H54 (cell line): ENCODE measurements around the gene TMEM131L.
"Not testable (repeated sequence)": the region's sequence is repeated elsewhere in the genome, so short reads cannot be mapped to it uniquely, and the experiment has no call there.

Experiments used
- DNase-seq: peaks from one replicate; pipeline ENCODE4 v3.0.0; 2011; ENCODE audit warnings: low spot score, mixed read lengths; ENCODE audit not compliant: insufficient read length
- FAIRE-seq: peaks from 3 replicates; lab custom pipeline; 2011; peaks lifted over from hg19 to GRCh38; lab: Jason Lieb, UNC
- POLR2A ChIP-seq: IDR thresholded peaks from 2 replicates; pipeline ENCODE4 v1.6.1; 2011; ENCODE audit warnings: low read depth, mild to moderate bottlenecking, low read length

TMEM131L gene

DNA sequence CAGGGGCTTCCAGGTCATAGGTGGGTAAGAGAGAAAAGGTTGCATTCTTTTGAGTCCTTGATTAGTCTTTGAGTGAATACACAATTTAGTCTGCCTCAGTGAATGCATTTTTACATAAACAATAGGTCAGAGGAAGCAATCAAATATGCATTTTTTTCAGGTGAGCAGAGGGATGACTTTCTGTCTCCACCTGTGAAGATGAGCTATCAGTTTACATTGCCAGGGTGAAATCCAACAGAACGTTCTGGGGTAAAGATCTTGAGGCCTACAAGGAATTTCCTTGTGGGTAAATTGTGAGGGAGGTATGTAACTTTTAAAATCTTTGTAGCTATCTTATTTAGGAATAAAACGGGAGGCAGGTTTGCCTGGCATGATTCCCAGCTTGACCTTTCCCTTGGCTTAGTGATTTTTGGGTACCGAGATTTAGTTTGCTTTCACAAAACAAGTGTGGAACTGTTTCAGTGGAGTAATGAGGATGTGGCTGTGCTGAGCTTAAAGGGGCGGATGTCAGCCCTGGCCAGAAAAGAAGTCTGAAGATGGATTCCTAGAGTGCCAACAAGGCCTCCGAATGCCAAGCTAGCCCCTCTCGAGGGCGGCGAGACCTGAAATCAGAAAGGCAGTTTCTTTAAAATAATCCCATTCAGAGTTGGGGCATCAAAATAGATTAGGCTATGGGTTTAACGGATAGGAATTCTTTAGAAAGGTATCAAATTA, 29.5 kb downstream of the TMEM131L start:
- DNase-seq (no peak), FAIRE-seq (no peak)
- no peak for TF ChIP-seq POLR2A

DNA sequence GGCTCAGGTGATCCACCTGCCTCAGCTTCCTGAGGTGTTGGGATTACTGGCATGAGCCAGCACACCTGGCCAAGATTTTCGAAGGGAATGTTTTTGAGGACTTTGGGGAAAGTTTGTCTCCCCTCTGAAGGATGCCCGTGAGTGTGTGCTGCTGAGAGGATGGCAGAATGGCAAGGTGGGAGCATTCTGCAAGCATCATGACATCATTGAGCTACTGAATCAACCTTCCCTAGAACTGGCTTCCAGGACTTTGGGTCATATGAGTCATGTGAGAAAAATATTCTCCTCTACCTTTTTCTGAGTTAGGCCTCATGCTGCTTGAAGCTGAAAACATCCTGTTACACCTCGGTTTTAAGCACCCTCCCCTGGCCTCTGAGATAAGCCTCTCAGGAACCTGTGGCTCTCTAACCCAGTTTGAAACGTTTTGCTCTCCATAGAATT, 31.0 kb downstream of the TMEM131L start:
- DNase-seq (peak; percentile 49), FAIRE-seq (no peak)
- no peak for TF ChIP-seq POLR2A

DNA sequence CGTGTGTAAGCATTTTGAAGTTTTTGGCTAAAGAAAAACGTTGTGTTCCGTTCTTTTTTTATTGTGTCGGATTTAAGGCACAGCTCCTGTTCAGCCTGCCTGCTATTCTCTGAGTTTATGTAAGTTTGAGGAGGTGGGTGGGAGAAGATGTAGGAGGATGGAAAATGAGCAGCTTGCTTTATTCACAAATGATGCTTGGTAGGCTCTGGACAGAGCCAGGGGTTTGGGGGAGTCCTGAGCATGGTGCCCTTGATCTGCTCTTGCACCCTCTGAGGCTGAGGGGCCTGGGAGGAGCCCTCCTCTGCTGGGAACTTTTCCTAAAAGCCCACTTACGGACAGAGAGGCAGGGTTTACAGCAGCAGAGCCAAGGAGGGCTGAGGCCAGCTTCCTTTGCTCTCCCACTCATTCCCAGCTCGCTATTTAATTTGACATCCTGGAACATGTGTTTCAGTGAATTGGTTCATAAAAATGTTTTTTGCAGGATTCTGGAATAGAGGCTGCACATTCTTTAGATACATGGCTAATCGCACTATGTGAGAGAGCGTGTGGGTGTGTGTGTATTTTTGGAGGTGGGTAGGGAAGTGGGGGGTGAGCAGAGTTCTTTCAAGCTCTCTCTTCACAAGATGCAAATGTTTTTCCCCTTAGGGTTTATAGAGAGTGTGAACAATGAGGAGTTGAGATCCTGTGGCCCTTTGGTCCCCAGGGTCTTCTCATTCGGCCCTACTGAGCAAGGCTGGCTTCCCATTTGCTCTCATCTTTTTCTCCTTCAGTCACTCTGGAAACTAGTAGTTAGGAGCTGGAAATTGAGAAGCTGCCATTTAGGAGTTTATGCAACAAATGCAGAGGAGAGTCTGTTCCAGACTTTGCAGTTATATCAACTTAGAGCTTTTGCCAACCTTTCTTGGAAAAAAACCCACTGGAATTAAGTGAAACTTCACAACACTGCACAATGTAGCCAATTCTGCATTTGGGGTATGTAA, 32.1 kb downstream of the TMEM131L start:
- FAIRE-seq, result no peak
- DNase-seq, result no peak
- TF ChIP-seq POLR2A, result no peak

DNA sequence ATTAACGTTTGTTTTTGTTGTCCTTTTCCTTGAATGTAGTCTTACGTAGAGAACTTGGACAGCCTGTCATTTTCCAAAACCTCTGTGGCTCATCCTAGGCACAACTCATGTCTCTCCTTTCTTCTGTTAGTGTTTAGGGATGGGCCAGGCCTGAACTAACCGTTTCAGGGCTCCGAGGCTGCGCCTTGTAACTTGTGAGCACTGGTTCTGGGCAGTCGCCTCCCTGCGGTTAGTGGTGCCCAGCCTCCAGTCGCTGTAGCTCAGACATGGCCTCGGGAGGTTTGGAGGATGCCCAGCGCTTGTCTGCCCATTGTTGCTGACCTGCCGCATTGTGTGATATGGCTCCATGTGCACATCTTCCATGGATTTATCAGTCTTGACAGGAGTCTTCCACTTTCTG, 32.8 kb downstream of the TMEM131L start:
- no peak for DNase-seq
- TF ChIP-seq POLR2A, result no peak
- FAIRE-seq, result no peak

DNA sequence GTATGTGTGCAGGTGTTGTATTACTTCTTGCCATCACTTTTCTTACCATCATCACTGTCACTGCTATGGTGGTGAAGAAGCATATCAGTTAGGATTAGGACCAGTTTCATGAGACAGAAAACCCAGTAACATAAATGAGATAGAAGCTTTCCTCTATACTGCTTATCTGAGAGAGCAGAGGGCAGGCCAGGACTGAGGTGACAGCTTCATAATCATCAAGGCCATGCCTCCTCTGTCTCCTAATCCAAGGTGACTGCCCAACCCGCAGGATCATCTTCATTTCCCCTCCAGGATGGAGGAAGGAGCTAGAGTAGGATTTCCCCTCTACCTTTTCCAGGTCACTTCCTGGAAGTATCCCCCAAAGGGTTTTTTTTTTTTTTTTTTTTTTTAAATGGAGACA, 35.4 kb downstream of the TMEM131L start:
- FAIRE-seq (no peak), DNase-seq (no peak)
- no peak for TF ChIP-seq POLR2A

DNA sequence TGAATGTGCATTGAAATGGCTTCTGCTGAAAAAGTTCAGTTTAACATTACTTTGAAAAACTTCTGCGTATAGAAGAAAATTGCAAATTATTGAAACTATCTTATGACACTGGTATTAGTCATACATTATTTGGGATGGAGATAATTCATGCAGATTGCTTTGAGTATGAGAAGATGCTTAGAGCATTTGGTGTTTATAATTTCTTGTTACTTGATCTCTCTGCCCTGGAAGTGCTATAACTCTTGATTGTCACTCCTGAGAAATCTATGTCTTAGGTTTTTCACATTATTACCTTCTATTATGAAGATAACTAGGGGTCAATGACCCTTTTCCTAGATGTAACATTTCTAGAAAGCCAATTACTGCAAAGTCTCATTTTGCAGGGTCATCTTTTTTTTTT, 36.4 kb downstream of the TMEM131L start:
- FAIRE-seq (no peak), DNase-seq (no peak)
- TF ChIP-seq POLR2A, result no peak

DNA sequence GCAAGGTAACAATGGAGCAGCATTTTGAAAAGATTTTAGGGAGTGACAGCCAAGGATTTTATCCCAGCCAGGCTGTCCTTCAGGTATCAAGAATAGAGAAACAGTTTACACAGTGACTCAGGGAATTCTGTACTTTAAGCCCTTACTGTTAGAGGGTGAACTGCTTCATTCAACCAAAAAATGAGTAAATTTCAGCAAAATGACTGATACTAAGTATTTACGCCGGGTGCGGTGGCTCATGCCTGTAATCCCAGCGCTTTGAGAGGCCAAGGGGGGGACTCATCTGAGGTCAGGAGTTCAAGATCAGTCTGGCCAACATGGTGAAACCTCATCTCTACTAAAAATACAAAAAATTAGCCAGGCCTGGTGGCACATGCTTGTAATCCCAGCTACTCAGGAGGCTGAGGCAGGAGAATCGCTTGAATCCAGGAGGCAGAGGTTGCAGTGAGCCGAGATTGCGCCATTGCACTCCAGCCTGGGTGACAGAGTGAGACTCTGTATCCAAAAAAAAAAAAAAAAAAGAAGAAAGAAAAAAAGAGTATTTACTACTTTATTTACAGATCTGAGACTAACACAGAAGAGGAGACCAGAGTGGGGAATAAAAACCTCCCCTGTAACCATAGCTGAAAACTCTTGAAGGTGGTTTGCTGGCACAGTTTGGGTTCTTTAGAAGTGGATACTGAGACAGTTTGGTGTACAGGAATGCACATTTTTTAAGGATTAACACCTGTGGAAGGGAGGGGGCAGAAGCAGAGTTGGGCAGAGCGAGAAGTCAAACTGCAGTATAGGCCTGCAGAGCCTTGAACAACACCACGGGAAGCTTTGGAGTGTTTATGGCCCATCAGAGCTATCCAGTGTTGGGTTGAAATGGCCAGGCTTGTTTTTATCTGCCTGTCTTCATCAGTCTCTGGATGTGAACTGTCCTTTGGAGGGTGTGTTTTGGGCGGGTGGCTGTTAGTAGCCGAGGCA, 40.5 kb downstream of the TMEM131L start:
- DNase-seq, result no peak
- no peak for FAIRE-seq
- TF ChIP-seq POLR2A, result no peak

DNA sequence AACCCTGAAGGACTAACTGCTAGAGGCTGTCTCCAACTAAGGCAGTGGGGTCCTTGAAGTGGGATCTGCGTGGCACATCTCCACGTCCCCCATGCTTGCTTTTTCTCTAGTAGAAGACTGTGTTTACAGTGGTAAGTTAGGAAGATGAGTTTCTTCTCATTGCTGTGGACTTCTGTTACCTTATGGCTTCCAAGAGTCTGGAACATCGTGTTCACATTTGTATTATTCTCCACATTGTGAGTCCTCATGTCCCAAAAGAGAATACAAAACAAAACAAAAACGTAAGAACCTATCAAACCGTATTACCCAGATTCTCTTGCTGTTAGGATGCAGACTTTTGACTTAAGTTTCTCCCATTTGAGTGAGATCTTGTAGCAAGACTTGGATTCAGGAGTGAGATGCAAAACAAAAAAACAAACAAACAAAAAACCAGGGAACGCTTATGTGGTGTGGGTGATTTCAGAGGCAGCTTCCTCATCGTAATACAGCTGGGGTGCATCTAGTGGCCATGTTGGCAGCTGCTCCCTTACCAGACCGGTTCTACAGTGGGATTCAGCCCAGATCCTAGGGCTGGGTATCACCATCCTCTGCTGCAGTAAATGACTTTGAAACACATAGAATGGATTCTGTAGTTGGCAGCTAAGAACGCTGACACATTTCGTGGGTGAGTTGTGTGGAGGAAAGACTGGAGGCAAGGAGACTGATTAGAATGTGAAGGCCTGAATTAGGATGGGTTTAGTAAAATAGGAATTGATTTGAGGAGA, 41.3 kb downstream of the TMEM131L start:
- FAIRE-seq, result no peak
- no peak for DNase-seq
- TF ChIP-seq POLR2A, result no peak

DNA sequence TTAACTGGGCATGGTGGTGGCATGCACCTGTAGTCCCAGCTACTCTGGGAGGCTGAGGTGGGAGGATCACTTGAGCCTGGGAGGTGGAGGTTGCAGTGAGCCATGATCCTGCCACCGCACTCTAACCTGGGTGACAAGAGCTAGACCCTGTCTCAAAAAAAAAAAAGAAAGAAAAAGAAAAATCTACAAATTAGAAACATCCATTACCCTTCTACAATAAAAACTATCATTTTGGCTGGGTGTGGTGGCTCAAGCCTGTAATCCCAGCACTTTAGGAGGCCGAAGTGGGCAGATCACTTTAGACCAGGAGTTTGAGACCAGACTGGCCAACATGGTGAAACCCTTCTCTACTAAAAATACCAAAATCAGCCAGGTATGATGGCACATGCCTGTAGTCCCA, 43.1 kb downstream of the TMEM131L start:
- FAIRE-seq, DNase-seq: not testable (repeated sequence)

DNA sequence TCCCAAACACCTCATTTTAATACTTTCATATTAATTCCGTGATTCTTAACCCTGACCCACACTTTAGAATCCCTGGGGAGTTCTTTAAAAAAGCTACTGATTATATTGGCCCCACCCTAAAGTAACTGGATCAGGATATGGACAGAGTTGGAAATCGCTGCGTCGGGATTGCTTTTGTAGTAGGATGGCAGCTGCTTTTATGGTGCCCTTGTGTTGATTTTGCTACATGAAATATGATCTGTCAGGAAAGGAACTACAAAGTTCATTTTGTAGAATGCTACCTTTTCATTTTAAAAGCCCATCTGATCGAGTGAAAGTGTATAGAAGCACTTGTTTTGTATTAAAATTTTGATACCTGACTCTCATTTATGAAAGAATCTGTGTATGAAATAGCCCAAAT, 43.6 kb downstream of the TMEM131L start:
- TF ChIP-seq POLR2A, result no peak
- no peak for FAIRE-seq
- DNase-seq, result no peak

DNA sequence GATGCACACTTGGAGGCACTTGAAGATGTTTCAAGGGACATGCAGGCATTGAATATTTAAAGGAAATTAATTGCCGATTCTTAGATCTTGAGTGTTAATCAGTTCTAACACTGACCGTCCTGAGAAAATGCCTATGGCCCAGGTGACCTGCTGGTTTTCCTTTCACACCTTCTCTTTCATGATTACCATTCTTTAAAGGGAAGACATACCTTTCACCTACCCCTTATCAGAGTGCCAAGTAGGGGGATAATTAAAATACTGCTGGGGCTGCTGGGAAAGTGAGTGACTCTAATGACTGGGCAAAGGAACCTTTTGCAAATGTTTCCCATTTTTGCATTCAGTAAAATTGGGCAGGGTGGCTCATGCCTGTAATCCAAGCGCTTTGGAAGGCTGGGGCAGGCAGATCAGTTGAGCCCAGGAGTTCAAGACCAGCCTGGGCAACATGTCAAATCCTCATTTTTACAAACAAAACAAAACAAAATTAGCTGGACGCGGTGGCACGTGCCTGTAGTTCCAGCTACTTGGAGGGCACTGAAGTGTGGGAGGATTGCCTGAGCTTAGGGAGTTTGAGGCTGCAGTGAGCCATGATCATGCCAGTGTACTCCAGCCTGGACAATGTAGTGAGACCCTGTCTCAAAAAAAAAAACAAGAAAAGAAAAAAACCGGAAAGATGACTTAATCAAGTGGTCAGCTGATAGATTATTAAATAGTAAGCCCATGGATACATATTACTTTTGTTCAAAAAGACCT, 44.3 kb downstream of the TMEM131L start:
- no peak for TF ChIP-seq POLR2A
- DNase-seq (no peak), FAIRE-seq (no peak)

DNA sequence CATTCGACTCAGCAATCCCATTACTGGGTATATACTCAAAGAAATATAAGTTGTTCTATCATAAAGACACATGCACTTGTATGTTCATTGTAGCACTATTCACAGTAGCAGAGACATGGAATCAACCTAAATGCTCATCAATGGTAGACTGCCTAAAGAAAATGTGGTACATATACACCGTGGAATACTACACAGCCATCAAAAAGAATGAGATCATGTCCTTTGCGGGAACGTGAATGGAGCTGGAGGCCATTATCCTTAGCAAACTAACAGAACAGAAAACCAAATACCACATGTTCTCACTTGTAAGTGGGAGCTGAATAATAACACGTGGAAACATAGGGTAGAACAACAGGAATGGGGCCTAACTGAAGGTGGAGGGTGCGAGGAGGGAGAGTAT, 44.9 kb downstream of the TMEM131L start:
- no peak for TF ChIP-seq POLR2A
- DNase-seq (no peak), FAIRE-seq (no peak)
